Peyer's patch (tissue), 4 donors: Measurements from ENCODE around the gene CCNG2.

Experiments used
- CTCF ChIP-seq, 6 experiments: fragments of 450-650 bp in 4 of 6; fragments of 200-600 bp in 2 of 6; sonication (generic) in 1 of 6; IDR thresholded peaks; one replicate each; pipeline ENCODE4 v1.5.1; 2017 to 2019; ENCODE audit warnings: antibody characterized with exemption in 6 of 6, mild to moderate bottlenecking in 3 of 6, moderate library complexity in 1 of 6
- POLR2A ChIP-seq, 2 donors: fragments of 450-650 bp; IDR thresholded peaks; one replicate each; pipeline ENCODE4 v1.5.1; 2017; ENCODE audit warnings: antibody characterized with exemption in 2 of 2, mild to moderate bottlenecking in 2 of 2, moderate library complexity in 2 of 2

GRCh38 chr4:77193046-77193445, 36.0 kb downstream of the CCNG2 start:
- TF ChIP-seq POLR2A (IDR thresholded peaks at IDR 0.05) (no peak), CTCF (IDR thresholded peaks at IDR 0.05) (no peak)
